Testis (tissue), 3 donors: ENCODE results near the gene NAXD. TPM values are rescaled to one million over a fixed set of nuclear protein-coding genes. Genes with fewer than 3 reads are reported as not detected.

Experiments used
- DNase-seq: peaks from one replicate; pipeline ENCODE4 v3.0.0-alpha.2; 2019
- H3K27ac ChIP-seq, 2 donors: fragments of 200-600 bp; sonication (generic); one replicate each; pipeline ENCODE4 v1.5.1; 2019
- H3K27me3 ChIP-seq: fragments of 200-600 bp; sonication (generic); one replicate; pipeline ENCODE4 v1.5.1; 2019
- H3K36me3 ChIP-seq: fragments of 200-600 bp; sonication (generic); one replicate; pipeline ENCODE4 v1.5.1; 2017; ENCODE audit warnings: low read depth; ENCODE audit errors: missing control alignments
- H3K4me1 ChIP-seq: fragments of 200-600 bp; sonication (generic); one replicate; pipeline ENCODE4 v1.5.1; 2019
- H3K4me3 ChIP-seq, 2 donors: fragments of 200-600 bp; sonication (generic); one replicate each; pipeline ENCODE4 v1.5.1; 2017 to 2019
- H3K9me3 ChIP-seq: fragments of 200-600 bp; sonication (generic); one replicate; pipeline ENCODE4 v1.5.1; 2017
- CTCF ChIP-seq, 3 experiments: fragments of 450-650 bp in 2 of 3; fragments of 200-600 bp in 1 of 3; sonication (generic) in 1 of 3; IDR thresholded peaks; one replicate each; pipeline ENCODE4 v1.5.1; 2016 to 2019; ENCODE audit warnings: antibody characterized with exemption in 3 of 3, mild to moderate bottlenecking in 2 of 3, moderate library complexity in 1 of 3
- POLR2A ChIP-seq: fragments of 450-650 bp; IDR thresholded peaks from one replicate; pipeline ENCODE4 v1.6.1; 2017; ENCODE audit warnings: antibody characterized with exemption, mild to moderate bottlenecking, moderate library complexity
- WGBS, 2 donors: methylation state at CpG; one replicate each; pipeline ENCODE4 v1.1.5; 2018; 5-methylcytosine and 5-hydroxymethylcytosine counted together
- intact Hi-C: fragments of 100-400 bp; cut with DNase I; formaldehyde crosslinking; loops from one replicate; pipeline ENCODE4 v1.15.1; 2023; ENCODE audit warnings: low total_unique reads
- polyA plus RNA-seq: library from polyadenylated mRNA; stranded (reverse); fragments of 350-450 nt; fragmentation: Illumina TruSeq; extraction: RNeasy Lipid Tissue Mini Kit (QIAGEN cat#74804); gene quantifications from one replicate; pipeline ENCODE4 v1.2.3, GENCODE V29; 2014; ENCODE audit warnings: low read depth, low replicate concordance; ENCODE audit not compliant: insufficient read depth
- total RNA-seq, 2 donors: library from RNA; depleted of rRNA; stranded (reverse); fragments of >200 nt; gene quantifications; one replicate each; pipeline ENCODE4 v1.2.3, GENCODE V29; 2016

NAXD gene
- total and polyA plus RNA-seq, 3 donors from 2014 or later: 63.2 to 75.3 (median 66.4) TPM

- no peaks in the 10 kb centered on the region for H3K36me3 ChIP-seq
- intact Hi-C loops: no loop called here
- 60 to 69% methylated on average over 5 of the region's 5 CpGs for WGBS, 2 donors
Observed at GRCh38 chr13:110683203-110683883, 68.0 kb downstream of the NAXD start.

GRCh38 chr13:110683921-110684320 is 68.6 kb downstream of the NAXD start:
- no peaks in the 10 kb centered on the region for H3K9me3 ChIP-seq
- 84 to 85% methylated on average over 4 to 5 of the region's 5 CpGs for WGBS, 2 donors
- no peaks in the 10 kb centered on the region for H3K27me3 ChIP-seq
- DNase-seq: no peak
- TF ChIP-seq CTCF (IDR thresholded peaks at IDR 0.05) (no peak), POLR2A (no peak)
- H3K4me3 ChIP-seq: no peak overlapping the region
- H3K36me3 ChIP-seq: no peaks in the 10 kb centered on the region
- peaks cover 8% of the 10 kb centered on the region for H3K4me1 ChIP-seq
- intact Hi-C loops: no loop called here
- no peak overlapping the region for H3K27ac ChIP-seq

More at GRCh38 chr13:110683203-110683883, 68.0 kb downstream of the NAXD start:
- Histone ChIP-seq H3K27ac (no peak overlapping the region), H3K27me3 (no peaks in the 10 kb centered on the region), H3K4me1 (peaks cover 8% of the 10 kb centered on the region), H3K4me3 (no peak overlapping the region), H3K9me3 (no peaks in the 10 kb centered on the region)
- no peak for TF ChIP-seq POLR2A
- peak in 1 of 3 experiments; percentile 15 for TF ChIP-seq CTCF (IDR thresholded peaks at IDR 0.05)
- peak; percentile 38 for DNase-seq

GRCh38 chr13:110684388-110685056 is 69.2 kb downstream of the NAXD start:
- WGBS, 2 donors: 79 to 89% methylated on average over 8 of the region's 8 CpGs
- Histone ChIP-seq H3K36me3 (no peaks in the 10 kb centered on the region), H3K27me3 (no peaks in the 10 kb centered on the region), H3K27ac (no peak overlapping the region), H3K4me1 (peaks cover 8% of the 10 kb centered on the region), H3K9me3 (no peaks in the 10 kb centered on the region), H3K4me3 (no peak overlapping the region)
- no peak for TF ChIP-seq POLR2A
- intact Hi-C loops: no loop called here
- no peak for DNase-seq

- H3K9me3 ChIP-seq: no peaks in the 10 kb centered on the region
- H3K27ac ChIP-seq: no peak overlapping the region
- H3K4me3 ChIP-seq: no peak overlapping the region
- H3K4me1 ChIP-seq: peaks cover 8% of the 10 kb centered on the region
- H3K36me3 ChIP-seq: no peaks in the 10 kb centered on the region
- intact Hi-C loops: no loop called here
- DNase-seq: no peak
- TF ChIP-seq POLR2A: no peak
- no peak for TF ChIP-seq CTCF (IDR thresholded peaks at IDR 0.05)
- no peaks in the 10 kb centered on the region for H3K27me3 ChIP-seq
- WGBS, 2 donors: 88 to 89% methylated on average over 11 of the region's 11 CpGs
Observed at GRCh38 chr13:110685305-110686020, 70.1 kb downstream of the NAXD start.

GRCh38 chr13:110687736-110688135 is 72.4 kb downstream of the NAXD start:
- no peaks in the 10 kb centered on the region for H3K27me3 ChIP-seq
- TF ChIP-seq CTCF (IDR thresholded peaks at IDR 0.05): no peak
- TF ChIP-seq POLR2A: no peak
- no peak for DNase-seq
- WGBS, 2 donors: 88 to 96% methylated on average over 16 of the region's 16 CpGs
- intact Hi-C loops: no loop called here
- no peaks in the 10 kb centered on the region for H3K36me3 ChIP-seq
- no peaks in the 10 kb centered on the region for H3K9me3 ChIP-seq
- H3K27ac ChIP-seq: no peak overlapping the region
- H3K4me1 ChIP-seq: peaks cover 8% of the 10 kb centered on the region
- no peak overlapping the region for H3K4me3 ChIP-seq
